NK-92 treated with Interleukin-12 subunit alpha and Interleukin-12 subunit beta, amount 100 ng/mL, for 24 hours (cell line): ENCODE measurements around the gene FAIM2.
"Not testable (repeated sequence)": the region's sequence is repeated elsewhere in the genome, so short reads cannot be mapped to it uniquely, and the experiment has no call there.

Experiments used
- DNase-seq: peaks from one replicate; lab custom pipeline; 2025; lab: John Stamatoyannopoulos, UW

FAIM2 gene

DNA sequence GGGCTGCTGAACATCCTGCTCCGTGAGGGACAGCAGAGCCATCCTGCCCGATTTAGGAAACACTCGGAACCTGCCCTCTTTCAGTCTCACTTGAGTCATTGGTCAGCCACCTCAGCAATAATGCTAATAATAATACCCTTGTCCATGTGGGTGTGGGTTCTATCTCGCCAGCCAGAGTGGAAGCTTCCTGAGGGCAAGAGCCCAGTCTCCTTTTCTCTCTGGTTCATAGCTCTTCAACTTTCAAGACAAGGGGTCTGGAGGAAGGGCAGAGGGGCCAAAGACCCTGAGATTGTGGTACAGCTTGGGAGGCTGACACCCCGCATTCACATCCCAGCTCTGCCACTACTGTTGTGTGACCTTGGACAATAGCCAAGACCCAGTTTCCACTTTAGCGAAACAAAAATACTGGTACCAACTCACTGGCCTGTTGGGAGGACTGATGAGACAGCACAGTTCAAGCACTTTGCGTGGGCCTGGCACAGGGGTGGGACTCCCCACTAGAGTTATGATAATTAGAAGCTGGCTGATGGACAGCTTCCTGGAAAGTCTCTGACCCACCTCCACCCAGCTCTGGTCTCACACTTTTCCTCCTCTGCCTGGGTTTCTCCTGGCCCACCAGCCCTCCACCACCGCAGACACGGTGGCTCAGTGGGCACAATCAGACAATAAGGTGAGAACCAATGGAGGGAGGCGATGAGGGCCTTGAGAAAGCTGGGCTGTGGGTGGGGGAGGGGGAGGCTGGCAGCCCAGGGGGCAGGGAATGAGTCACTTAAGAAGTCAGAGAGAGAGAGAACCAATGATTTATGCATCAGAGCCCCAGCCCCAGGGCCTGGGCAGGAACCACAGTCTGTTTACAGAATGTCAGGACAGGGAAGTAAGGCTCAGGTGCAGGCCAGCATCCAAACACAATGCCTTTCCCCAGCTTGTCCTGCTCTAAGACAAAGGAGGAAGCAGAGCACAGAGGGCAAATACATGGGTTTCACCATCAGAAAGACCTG, 9.6 kb downstream of the FAIM2 start:
- DNase-seq, result no peak

DNA sequence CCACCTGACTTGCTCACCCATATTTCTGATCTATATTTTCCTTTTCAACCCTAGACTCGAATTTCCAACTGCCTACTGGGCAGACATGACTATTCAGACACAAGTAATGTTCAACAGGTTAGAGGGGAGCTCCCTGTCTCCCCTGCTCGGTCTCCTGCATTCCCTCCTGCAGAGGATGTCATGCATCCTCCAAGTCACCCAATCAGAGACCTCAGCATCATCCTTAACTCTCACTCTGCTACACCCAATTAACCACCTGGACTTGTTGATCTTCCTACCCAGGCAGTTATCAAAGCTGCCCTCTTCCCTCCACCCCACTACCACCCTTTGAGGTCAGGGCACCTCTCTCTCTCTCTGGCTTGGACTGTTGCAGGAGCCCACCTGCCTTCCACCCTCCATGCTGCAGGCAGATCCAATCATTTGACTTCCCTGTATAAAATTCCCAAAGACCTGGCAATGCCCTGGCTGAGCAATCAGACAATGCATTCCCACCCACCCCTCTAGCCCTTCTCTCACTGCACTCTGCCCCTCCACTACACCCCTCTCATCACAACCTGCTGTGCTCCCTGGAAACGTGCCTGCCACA, 10.9 kb downstream of the FAIM2 start:
- no peak for DNase-seq

DNA sequence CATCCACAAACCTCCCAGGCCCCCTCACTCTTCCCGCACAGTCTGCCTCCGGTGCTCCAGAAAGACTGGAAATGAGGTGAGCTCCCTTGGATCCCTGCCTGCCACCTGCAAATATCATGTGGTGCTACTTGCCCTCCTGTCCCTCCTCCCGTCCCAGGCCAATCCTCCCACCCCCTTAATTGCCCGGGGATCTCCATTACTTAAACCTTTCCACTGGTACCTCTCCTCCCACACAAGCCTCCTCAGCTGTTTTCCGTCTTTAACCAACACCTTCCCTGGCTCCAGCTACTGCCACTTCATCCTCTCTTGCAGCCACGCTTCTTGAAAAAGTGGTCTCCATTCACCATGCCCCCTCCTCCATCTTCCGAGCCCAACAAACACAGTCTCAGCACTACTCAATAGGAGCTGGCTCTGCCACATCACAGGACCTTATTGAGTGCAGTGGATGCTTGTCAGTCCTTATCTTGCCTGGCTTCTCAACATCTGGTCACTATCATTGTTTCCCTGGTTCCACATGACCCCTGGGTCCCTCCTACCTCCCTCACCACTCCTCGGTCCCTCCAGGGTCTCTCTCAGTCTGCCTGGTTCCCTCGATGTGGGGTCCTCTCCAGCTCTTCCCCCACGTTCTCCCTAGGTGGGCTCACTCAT, 11.5 kb downstream of the FAIM2 start:
- no peak for DNase-seq

DNA sequence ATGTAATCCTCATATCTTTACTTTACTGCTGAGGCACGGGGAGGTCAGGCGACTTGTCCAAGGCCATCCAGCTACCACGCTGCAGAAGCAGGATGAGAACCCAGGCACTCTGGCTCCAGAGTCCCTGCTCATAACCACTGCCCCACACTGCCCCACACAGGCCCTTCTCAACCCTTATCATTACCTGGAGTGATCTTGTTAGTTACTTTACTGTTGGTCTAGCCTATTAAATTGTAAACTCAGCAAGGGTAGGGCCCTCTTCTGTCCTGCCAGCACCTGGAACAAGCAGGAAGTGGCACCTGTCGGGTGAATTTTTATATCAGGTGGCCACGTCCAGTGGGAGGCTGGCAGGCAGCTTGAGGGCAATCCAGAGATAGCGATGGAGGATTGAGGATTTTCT, 12.2 kb downstream of the FAIM2 start:
- DNase-seq, result no peak

DNA sequence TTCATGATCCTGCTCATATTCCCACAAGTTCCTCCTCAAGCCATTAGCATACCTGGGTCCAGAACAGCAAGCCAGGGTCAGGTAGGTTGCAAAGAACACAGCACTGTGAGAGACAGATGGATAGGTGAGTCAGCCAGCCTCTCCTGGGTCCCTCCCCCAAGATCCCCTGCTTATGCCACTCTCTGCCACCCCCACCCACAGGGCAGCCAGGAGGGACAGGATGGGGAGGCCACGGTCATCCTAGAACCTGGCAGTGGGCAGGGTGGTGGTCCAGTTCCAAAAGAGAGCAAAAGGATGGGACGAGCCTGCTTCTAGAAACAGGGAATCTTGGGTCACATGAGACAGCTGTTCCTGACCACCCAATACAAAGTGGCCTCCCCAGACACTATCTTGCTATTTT, 12.7 kb downstream of the FAIM2 start:
- no peak for DNase-seq

DNA sequence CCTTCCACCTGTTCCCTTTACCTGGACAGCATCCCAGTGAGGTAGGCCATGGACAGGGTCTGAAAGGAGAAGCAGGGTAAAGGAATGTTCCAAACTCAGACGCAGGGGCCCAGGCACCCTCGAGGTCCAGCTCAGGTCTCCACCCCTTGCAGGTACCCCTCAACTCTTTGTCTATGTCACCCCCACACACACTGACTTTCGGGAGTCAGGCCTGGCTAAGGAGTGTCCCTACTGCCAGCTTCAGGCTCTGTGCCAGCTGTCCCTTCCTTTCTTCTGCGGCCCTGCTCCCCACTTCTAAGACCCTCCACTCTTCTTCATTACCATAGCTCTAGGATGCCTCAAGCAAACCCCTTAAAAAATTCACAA, 13.6 kb downstream of the FAIM2 start:
- no peak for DNase-seq

DNA sequence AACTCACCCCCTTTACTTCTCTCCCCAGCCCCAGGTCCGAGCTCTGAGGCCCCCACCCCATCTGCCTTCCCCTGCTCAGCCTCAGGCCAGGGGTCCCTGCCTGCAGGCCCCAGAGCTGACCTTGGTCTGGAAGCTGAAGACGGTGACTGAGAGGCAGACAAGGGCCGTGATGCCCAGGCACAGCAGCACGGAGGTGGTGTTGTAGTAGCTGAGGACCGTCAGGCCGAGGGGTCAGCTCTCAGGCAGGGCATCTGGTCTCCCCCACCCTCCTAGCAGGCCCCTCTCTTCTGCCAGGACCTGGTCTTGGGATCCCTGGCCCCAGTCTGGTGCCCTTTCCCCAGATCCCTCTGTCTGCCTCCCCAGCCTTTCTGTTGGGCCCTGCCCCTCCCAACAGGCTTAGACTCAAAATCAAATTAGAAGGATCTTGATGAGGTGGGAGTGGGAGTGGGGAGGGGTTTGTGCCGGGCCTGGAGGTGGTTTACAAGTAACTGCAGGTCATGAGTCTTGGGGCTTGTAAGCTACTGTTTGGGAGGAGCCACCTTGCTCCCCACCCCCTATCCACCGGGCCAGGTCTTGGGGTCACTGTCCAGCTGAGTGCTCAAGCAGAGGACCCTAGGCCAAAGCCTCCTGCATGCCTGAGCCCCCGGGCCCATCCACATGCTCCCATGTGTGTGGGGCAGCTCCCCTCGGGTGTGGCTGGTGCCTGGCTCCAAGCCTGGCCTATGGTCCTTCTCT, 14.2 kb downstream of the FAIM2 start:
- no peak for DNase-seq

DNA sequence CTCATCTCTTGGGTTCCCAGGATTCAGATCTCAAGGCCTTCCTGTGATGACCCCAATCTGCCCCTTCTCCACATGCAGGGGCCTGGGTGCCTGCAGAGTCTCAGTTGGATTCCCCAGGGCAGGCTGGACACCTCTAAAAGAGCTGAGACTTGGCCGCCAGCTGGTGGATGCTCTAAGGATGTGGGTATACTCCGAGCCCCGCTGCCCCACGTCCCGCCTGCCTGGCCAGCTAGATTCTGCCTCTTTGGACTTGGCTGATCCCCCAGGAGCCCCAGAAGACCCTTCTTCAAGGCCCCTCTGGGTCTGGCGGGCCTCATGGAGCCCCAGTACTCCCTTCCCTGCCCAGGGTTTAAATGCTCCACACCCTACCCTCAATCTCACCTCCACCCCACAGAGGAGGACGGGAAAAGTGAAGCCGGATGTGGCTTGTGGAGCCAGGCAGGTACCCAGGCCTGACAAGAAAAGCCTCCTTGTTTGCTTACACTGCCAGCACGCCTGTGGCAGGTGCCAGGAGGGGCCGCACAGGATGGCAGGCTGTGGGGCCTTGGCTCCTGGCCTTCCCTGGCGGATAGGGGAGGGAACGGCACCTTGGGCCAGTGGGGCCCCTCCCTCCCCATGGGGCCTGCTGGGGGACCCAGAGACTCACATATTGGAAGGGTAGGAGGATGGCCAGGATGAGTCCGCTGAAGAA, 15.1 kb downstream of the FAIM2 start:
- DNase-seq, result no peak

DNA sequence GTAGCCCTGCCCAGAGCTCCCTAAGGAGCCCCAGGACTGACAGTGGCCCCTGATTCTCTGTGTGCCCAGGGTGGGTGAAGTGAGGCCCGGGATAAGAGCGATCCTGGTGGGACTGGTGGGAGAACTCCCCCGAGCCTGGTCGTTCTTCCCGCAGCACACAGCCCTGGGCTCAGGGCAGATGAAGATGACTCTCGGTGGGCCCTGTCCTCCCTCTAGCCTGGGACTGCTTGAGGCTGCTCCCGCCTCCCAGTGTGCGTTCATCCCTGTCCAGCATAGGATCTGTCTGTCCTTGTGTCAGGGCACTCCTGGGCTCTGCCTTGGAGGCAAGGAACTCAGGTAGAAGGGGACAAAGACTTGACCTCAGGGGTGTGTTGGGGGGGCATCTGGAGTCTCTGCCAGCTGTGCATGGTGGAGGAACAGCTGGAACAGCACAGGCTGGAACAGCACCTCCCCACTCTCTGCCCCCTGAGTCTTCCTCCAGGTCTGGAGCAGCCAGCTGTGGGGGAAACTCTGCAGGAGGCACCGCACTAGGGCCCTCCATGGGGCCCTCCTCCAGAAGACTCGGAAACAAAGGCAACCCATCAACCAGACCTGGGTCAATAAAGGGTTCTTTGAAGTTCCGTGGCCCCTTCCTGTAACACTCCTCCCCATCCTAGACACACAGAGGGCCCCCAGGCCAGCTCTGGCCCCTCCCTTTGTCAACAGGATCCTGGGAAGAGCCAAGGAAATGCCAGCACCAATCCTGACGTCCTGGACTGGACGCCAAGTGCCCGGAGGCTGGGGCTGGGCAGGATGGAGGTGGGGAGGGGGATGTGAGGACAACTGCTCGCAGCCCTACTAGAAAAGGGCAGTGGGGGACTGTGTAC, 15.9 kb downstream of the FAIM2 start:
- DNase-seq, result no peak

DNA sequence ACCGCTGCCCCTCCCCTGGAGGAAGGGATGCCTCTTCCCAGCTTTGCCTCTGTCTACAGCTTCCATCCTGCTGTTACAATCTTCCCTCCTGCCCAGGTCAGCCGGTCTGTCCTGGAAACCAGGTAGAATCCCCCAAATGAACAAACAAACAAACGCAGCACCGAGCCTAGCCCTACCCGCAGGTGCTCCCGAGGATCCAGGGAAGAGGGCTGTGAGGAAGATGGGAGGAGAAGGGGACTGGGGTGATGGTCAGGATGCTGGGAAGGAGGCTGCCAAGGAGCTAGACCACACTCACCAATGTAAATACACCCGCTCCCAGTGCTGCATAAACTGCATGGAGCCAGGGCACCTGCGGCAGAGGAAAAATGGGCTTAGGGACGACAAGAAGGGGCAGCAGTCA, 16.6 kb downstream of the FAIM2 start:
- no peak for DNase-seq

DNA sequence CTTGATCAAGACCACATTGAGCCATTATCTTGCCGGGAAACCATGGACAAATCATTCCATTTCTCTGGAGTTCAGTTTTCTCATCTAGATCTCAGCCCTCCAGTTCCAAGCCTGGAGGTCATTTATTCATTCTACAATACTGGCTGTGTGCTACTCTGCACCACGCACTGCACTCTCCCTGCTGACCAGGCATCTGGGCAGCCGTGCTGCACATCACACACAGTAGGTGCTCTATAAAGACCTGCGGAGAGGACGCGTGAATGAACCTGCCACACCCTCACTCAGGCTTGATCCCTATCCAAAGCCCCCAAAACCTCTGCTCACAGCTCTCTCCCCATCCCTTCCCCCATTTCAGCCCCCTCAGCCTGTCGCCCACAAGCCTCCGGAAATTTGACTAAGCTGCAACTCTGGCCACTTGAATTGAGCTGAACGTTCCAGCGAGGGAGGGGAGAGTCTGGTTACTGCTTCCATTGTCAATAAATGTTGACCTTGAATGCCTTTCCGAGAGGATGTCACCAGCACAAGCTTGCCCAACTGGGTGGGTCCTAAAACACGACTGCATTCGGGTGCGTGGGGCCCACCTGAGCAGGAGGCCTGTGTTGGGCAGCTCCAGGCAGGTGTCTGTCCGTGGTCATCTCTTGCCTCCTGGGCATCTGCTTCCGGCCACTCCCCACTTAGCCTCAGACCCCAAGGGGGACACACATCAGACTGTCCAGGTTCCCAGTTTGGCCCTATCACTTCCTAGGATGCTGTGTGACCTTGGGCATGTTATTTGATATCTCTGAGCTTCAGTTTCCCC, 17.8 kb downstream of the FAIM2 start:
- DNase-seq, result no peak

DNA sequence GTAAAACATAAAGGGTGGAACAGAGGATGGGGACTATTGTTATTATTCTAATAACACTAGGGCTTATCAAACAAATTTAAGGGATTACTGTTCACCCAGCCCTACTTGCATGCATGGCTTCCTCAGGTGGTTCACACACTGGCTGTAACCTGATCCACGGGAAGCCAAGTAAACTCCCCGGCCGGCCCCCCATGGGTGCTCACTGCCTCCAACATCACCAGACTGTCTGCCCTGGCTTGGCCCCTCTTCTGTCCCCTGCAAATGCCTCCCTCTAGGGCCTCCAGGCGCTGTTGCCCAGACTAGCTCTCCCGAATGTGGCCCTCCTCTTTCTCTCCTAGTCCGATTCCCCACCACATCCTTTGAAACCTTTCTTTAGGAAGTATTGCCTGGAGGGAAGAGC, 18.6 kb downstream of the FAIM2 start:
- DNase-seq, result no peak

DNA sequence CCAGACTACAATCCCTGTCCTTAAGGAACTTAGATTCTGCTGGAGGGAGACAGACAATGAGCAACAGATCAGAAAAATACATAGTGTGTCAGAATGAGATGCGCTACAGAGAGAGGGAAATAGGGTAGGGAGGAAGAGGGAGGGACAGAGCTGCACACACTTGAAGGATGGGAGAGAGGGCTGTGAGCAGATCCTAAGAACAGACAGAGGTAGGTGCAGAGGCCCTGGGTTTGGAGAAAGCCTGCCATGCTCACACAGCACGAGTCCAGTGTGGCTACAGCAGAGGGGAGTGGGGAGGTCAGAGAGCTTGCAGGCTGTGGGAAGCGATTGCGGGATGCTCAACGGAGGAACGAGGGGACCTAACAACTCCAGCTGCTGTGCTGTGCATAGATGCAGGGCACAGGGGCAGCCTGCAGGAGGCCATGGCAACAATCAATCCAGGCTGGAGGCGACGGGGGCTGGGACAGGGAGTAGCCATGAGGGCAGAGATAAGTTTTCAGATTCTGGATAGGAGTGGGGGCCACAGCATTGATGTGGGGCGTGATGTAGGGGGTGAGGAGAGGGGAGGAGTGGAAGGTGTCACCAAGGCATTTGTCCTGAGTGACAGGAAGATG, 20.7 kb downstream of the FAIM2 start:
- no peak for DNase-seq

DNA sequence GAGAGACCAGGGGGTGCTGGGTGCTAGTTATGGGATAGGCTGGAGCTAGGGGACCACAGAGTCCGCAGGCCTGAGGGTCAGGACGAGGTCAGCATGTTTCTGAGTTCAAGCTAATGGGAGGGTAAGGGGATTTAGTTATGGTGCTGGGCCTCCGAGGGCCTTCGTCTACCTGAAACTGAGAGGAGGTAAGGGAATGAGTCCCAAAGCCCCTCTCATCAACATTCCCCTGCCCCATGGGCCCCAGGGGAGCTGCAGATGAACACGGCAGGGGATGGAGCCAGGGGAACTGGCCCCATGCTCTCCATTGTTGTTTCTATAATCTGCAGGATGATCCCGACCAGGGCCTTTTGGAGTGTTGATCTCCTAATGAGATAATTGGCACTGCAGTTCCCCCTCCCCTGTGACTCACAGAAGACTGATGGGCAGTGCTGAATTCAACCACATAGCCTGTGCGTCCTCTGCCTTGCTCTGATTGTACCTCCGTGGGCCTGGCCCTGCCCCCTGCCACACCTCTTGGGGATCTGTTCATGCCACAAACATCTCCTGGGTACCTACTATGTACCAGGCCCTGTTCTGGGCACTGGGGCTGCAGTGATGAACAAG, 21.4 kb downstream of the FAIM2 start:
- no peak for DNase-seq

DNA sequence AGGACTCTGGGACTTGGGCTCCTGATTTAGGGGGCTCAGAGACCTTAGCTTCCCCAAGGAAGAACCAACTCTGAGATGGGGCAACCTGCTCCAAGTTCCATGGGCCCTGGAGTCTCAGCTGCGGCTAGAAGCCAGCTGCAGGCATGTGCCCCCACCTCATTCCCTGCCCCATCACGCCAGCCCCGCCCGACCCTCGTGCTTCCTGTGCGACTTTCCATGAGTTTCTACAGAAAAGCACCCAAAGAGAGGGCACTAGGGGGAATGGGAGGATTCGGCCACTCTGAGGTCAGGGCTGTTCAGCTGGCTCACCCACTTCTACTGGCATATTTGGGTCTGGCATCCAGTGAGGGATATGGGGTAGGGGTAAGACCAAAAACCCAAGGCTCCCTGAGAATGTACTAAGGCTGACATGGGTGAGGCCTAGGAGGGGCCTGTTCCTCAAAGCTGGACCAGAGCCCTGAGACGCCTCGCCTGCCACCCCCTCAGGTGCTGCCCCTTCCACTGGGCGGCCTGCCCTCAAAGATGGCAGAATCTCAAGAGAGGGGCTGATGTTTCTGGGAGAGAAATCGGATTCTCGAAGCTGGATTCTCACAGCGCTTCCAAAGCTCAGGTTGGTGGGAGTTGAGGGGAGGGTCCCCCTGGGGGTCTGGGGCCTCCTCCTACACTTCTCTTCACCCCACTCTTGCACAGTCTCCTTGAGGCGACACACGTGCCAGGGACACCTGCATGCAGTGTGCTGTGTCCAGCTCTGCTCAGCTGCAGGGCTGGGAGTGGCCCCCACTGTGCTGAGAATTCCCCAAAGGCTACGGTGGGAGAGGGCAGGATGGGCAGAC, 22.1 kb downstream of the FAIM2 start:
- no peak for DNase-seq

DNA sequence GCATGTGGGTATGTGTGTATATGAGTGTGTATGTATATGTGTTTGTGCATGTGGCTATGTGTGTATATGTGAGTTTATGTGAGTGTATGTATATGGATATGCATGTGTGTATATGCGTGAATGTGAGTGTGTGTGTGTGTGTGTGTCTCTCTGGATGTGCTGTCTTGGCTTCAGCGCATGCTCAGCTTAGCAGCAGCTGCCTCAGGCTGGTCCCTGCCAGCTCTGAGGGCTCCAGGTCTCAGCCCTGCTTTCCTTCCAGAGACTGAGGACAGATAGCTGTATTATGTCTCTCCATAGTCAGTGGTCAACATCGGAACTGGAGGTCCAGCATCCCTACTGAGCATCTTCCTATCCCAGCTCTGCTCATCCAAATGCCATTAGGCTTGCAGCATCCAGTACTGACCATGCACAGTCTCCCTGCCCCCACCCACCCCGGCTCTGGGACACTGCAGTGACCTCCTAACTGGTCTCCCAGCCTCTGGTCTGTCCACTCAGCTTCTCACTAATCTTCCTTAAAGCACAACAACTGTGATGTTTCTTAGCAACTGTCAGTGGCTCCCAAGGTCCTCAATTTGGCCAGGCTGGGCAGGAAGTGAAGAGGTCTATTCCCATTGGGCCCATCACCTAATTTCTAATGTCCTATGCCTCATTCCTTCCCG, 22.8 kb downstream of the FAIM2 start:
- no peak for DNase-seq

DNA sequence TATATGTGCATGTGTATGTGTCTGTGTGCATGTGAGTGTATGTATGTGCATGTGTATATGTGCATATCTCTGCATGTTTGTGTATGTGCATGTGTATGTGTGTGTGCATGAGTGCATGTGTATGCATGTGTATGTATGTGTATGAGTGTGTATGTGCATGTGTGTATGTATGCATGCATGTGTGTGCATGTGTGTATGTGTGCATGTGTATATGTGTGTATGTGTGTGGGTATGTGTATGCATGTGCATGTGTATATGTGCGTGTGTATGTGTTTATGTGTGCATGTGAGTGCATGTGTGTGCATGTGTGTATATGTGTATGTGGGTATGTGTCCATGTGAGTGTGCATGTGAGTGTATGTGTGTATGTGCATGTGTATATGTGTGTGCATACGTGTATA, 24.6 kb downstream of the FAIM2 start:
- DNase-seq, result not testable (repeated sequence)

DNA sequence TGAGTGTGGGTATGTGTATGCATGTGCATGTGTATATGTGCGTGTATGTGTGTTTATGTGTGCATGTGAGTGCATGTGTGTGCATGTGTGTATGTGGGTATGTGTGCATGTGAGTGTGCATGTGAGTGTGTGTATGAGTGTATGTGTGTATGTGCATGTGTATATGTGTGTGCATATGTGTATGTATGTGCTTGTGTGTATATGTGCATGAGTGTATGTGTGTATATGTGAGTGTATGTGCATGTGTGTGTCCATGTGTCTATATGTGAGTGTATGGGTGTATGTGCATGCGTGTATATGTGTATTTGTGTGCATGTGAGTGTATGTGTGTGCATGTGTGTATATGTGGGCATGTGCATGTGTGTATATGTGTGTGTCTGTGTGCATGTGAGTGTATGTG, 25.7 kb downstream of the FAIM2 start:
- DNase-seq, result no peak
